HG03039 (cell line): Measurements from ENCODE around the gene IL6ST.

Experiments
- ATAC-seq: cut with Tn5 transposase; IDR thresholded peaks from one replicate; pipeline ENCODE4 v1.9.1; 2021; ENCODE audit warnings: mild to moderate bottlenecking, moderate library complexity; ENCODE audit not compliant: unreplicated experiment

The IL6ST gene

GRCh38 chr5:55897905-55898304, 96.9 kb downstream of the IL6ST start:
- ATAC-seq: no peak

DNA sequence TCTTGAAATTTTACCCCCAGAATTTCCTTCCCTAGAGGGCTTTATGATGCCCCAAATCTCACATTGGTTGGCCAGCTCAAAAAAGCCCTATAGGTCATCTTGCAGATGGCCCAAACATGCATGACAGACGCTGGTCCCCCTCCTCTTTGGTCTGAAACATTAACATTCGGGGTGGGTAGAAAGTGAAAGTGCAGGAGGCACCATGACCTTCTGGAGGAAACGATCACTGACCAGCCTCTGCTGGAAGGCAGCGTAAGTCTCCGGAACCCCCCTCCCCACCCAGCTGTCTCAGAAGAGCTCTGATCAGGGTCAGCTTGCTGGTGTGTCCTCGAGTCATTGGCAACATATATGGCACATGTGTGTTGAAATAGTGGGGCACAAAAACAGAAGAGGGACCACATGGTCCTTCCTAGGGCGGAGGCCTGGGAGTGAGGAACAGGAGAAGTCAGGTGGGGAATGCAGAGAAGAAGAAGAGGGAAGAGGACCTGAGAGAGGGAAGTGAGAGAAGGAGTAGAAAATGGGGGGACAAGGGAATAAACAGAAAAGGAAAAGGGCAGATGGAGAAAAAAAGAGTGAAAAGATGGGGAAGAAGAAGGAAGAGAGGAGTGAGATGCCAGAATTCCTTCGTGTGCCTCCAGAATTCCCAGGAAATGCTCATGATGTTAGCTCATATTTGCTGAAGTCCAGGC, 97.4 kb downstream of the IL6ST start:
- no peak for ATAC-seq

GRCh38 chr5:55896663-55897062, 98.1 kb downstream of the IL6ST start:
- no peak for ATAC-seq

DNA sequence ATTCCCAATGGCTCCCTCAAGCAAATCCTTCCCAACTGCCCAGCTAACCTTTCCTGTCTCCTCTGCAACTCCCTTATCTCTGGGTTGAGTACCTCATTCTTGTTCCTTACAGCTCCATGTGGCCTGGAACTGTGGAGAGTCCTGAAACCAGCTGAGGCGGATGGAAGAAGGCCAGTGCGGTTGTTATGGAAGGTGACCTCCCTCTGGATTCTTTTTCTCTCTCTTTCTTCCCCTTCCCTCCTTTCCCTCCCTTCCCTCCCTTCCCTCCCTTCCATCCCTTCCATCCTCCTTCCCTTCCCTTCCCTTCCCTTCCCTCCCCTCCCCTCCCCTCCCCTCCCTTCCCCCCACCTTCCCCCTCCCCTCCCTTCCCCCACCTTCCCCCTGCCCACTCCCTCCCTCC, 98.5 kb downstream of the IL6ST start:
- no peak for ATAC-seq

- no peak for ATAC-seq
These were observed 99.4 kb downstream of the IL6ST start for GRCh38 chr5:55895346-55895745.

- ATAC-seq: no peak
These were observed 100.6 kb downstream of the IL6ST start for GRCh38 chr5:55894135-55894534.

- ATAC-seq: no peak
These were observed 102.3 kb downstream of the IL6ST start for GRCh38 chr5:55892479-55892878.

DNA sequence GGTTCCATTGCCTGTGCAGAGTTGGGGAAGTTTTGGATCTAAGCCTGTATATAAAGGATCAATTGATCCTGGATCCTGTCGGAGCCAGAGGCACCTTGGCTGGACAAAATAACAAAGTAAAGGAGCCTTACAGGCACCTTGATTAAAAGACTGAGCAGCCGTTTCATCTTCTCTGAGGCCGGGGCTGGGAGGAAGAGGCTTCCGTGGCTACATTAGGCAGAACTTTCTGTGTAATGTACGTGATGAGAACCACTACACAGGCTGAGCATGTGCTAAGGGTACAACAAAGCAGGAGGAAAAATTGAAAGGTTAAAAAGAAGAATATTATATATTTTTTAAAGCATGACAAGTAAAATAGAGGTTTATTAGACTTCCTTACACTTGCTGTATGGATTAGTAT, 106.6 kb downstream of the IL6ST start:
- ATAC-seq: no peak

DNA sequence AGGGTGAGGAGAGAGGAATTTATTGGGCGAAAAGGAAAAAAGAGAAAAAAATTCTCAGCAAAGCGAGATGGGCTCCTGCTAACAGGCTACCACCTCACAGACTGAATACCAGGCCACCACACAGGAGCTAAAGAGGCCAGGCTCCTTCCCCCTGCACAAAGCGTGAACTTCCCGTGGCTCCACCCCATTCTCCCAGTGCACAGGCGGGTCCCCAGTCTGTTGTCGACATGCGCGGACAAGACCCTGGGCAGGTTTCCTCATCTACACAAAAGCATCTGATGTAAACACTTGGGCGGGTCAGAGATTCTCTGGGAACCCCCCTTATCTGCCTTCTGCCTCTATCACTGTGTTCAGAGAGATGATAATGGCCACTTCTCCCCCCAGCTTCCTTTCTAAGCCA, 109.4 kb downstream of the IL6ST start:
- ATAC-seq: no peak
